Lower lobe of right lung (tissue), 2 donors: ENCODE measurements around the gene SLC47A1. TPM values are rescaled to one million over a fixed set of nuclear protein-coding genes. Genes with fewer than 3 reads are reported as not detected.

Experiments used
- ATAC-seq, 2 donors: fragments of 200-7000 bp; cut with Tn5 transposase; one replicate each; pipeline ENCODE4 v1.9.1; 2020 to 2022; ENCODE audit warnings: mild to moderate bottlenecking in 2 of 2, moderate library complexity in 2 of 2
- DNase-seq: peaks from one replicate; pipeline ENCODE4 v3.0.0-alpha.2; 2020
- H3K27ac ChIP-seq: fragments of 200-600 bp; one replicate; pipeline ENCODE4 v1.8.0; 2022
- H3K27me3 ChIP-seq: fragments of 200-600 bp; one replicate; pipeline ENCODE4 v1.8.0; 2022; ENCODE audit warnings: low read depth
- H3K36me3 ChIP-seq: fragments of 200-600 bp; one replicate; pipeline ENCODE4 v1.8.0; 2022; ENCODE audit warnings: mild to moderate bottlenecking
- H3K4me1 ChIP-seq: fragments of 200-600 bp; one replicate; pipeline ENCODE4 v1.8.0; 2022
- H3K4me3 ChIP-seq: fragments of 200-600 bp; one replicate; pipeline ENCODE4 v1.8.0; 2022; ENCODE audit warnings: mild to moderate bottlenecking
- H3K9me3 ChIP-seq: fragments of 200-600 bp; one replicate; pipeline ENCODE4 v1.8.0; 2022
- intact Hi-C: fragments of 100-400 bp; cut with DNase I; formaldehyde crosslinking; loops from one replicate; pipeline ENCODE4 v1.11.0; 2022
- total RNA-seq: library from RNA; stranded (reverse); fragmentation: NEBNext Ultra II Directional; extraction: Animal tissue kit (Norgen Biotek cat#: 25700); gene quantifications from one replicate; pipeline ENCODE4 v1.2.1, GENCODE V29; 2021
- TF ChIP-seq, protein P1 (sequence below): fragments of 200-600 bp; IDR thresholded peaks from one replicate; pipeline ENCODE4 v1.8.0; 2022; ENCODE audit warnings: antibody characterized with exemption, mild to moderate bottlenecking
- donor health status: DM: no; HTN: yes; CAD: no; lungs with severe emphysema.

The SLC47A1 gene
- total RNA-seq, 1 donor from 2014 or later = 18.6 TPM

GRCh38 chr17:19492141-19492540 lies 41.5 kb upstream of the SLC47A1 start:
- H3K27me3 ChIP-seq = no peaks in the 10 kb centered on the region
- intact Hi-C loops = no loop called here
- no peaks in the 10 kb centered on the region for H3K4me1 ChIP-seq
- no peaks in the 10 kb centered on the region for H3K36me3 ChIP-seq
- H3K9me3 ChIP-seq = no peaks in the 10 kb centered on the region
- no peak overlapping the region for H3K27ac ChIP-seq
- no peak for DNase-seq
- TF ChIP-seq, protein P1, sequence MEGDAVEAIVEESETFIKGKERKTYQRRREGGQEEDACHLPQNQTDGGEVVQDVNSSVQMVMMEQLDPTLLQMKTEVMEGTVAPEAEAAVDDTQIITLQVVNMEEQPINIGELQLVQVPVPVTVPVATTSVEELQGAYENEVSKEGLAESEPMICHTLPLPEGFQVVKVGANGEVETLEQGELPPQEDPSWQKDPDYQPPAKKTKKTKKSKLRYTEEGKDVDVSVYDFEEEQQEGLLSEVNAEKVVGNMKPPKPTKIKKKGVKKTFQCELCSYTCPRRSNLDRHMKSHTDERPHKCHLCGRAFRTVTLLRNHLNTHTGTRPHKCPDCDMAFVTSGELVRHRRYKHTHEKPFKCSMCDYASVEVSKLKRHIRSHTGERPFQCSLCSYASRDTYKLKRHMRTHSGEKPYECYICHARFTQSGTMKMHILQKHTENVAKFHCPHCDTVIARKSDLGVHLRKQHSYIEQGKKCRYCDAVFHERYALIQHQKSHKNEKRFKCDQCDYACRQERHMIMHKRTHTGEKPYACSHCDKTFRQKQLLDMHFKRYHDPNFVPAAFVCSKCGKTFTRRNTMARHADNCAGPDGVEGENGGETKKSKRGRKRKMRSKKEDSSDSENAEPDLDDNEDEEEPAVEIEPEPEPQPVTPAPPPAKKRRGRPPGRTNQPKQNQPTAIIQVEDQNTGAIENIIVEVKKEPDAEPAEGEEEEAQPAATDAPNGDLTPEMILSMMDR = no peak
- ATAC-seq = no peak
- H3K4me3 ChIP-seq = no peak overlapping the region

GRCh38 chr17:19494961-19495806 lies 38.5 kb upstream of the SLC47A1 start:
- H3K27ac ChIP-seq = no peak overlapping the region
- H3K9me3 ChIP-seq = no peaks in the 10 kb centered on the region
- H3K4me3 ChIP-seq = no peak overlapping the region
- H3K27me3 ChIP-seq = no peaks in the 10 kb centered on the region
- intact Hi-C loops = no loop called here
- TF ChIP-seq, protein P1 = no peak
- no peak for DNase-seq
- no peaks in the 10 kb centered on the region for H3K4me1 ChIP-seq
- H3K36me3 ChIP-seq = no peaks in the 10 kb centered on the region
- ATAC-seq = no peak

DNA sequence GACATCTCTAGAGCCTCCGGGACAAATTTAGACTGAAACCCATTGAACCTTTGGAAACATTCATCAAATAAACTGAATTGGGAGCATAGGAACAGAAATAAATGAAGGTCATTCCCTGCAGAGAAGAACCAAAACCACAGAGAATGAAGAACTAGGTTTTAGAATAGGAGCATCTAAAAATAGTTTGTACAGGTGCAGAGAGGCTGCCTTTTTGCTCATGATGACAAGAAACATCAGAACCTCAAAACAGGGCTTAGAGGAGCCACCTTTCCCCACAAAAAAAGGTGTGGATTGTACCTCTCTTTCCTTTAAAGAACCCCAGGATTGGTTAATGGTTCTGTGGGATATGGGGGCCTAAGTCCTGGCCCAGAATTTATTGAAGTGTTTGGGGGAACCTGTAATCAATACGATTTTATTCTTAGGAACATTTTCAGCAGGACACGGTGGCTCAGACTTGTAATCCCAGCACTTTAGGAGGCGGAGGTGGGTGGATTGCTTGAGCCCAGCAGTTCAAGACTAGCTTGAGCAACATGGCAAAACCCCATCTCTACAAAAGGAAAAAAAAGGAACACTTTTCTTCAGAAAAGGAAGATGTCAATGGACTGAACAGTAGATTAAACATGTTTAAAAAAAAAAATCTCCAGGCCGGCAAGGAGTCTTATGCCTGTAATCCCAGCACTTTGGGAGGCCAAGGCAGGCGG lies 37.7 kb upstream of the SLC47A1 start:
- Histone ChIP-seq H3K9me3 (no peaks in the 10 kb centered on the region), H3K27me3 (no peaks in the 10 kb centered on the region), H3K4me3 (no peak overlapping the region), H3K4me1 (no peaks in the 10 kb centered on the region), H3K36me3 (no peaks in the 10 kb centered on the region), H3K27ac (no peak overlapping the region)
- TF ChIP-seq, protein P1 = no peak
- intact Hi-C loops = no loop called here
- DNase-seq (no peak), ATAC-seq (no peak)

DNA sequence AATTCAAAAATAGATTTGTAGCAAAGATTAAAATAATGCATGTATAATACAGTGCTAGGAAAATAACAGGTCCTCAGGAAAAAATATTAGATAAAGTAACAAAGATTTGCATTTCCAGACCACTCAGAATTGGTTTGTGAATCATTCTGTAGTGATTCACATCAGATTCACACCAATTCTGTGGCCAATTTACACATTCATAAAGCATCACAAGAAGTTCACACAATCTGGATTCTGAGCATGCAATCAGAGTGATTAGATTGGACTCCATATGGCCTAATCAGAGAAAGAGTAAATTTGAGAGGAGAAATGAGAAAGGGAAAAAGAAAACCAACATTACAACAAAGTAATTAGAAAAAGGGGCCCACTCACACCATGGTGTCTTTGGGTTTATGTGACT lies 36.0 kb upstream of the SLC47A1 start:
- Histone ChIP-seq H3K4me3 (no peak overlapping the region), H3K36me3 (no peaks in the 10 kb centered on the region), H3K27ac (no peak overlapping the region), H3K27me3 (no peaks in the 10 kb centered on the region), H3K9me3 (no peaks in the 10 kb centered on the region), H3K4me1 (no peaks in the 10 kb centered on the region)
- DNase-seq (no peak), ATAC-seq (no peak)
- intact Hi-C loops = no loop called here
- TF ChIP-seq, protein P1 = no peak

GRCh38 chr17:19501219-19501618 lies 32.4 kb upstream of the SLC47A1 start:
- DNase-seq = no peak
- no peak for ATAC-seq

More at GRCh38 chr17:19501219-19501618, 32.4 kb upstream of the SLC47A1 start:
- Histone ChIP-seq H3K4me1 (no peaks in the 10 kb centered on the region), H3K27me3 (no peaks in the 10 kb centered on the region), H3K36me3 (no peaks in the 10 kb centered on the region), H3K9me3 (no peaks in the 10 kb centered on the region), H3K4me3 (no peak overlapping the region), H3K27ac (no peak overlapping the region)
- intact Hi-C loops = no loop called here
- TF ChIP-seq, protein P1 = no peak
